Neuronal stem cell (in vitro differentiated cells): Measurements from ENCODE around the gene PANX2.
A peak's percentile ranks its signal among the peaks of the same experiment; 100 is the strongest.

Experiments
- DNase-seq: peaks from one replicate; pipeline ENCODE4 v3.0.0-alpha.2; 2013; ENCODE audit warnings: low spot score
- H2AFZ ChIP-seq: one replicate; pipeline ENCODE4 v1.6.1; 2013; ENCODE audit warnings: mild to moderate bottlenecking, low read length, inconsistent platforms
- H2AK5ac ChIP-seq: 2 replicates; pipeline ENCODE4 v1.6.1; 2013; ENCODE audit warnings: low read depth, mild to moderate bottlenecking, inconsistent platforms, low read length, moderate library complexity, mixed read lengths
- H2BK120ac ChIP-seq: 2 replicates; pipeline ENCODE4 v1.6.1; 2013; ENCODE audit warnings: low read depth, mild to moderate bottlenecking, inconsistent platforms, low read length, moderate library complexity, mixed read lengths
- H2BK12ac ChIP-seq: one replicate; pipeline ENCODE4 v1.6.1; 2013; ENCODE audit warnings: low read length, inconsistent platforms
- H2BK15ac ChIP-seq: 2 replicates; pipeline ENCODE4 v1.6.1; 2013; ENCODE audit warnings: mild to moderate bottlenecking, low read length, inconsistent platforms, mixed read lengths
- H2BK5ac ChIP-seq: one replicate; pipeline ENCODE4 v1.6.1; 2013; ENCODE audit warnings: inconsistent platforms, mild to moderate bottlenecking, low read length, moderate library complexity
- H3K14ac ChIP-seq: one replicate; pipeline ENCODE4 v1.6.1; 2013; ENCODE audit warnings: low read length, inconsistent platforms
- H3K18ac ChIP-seq: 2 replicates; pipeline ENCODE4 v1.6.1; 2013; ENCODE audit warnings: low read length, inconsistent platforms
- H3K23ac ChIP-seq: 2 replicates; pipeline ENCODE4 v1.6.1; 2013; ENCODE audit warnings: low read depth, mild to moderate bottlenecking, mixed read lengths, low read length, inconsistent platforms; ENCODE audit not compliant: poor library complexity
- H3K27ac ChIP-seq: replicated peaks from 3 replicates; pipeline ENCODE4 v1.5.1; 2013; ENCODE audit warnings: low read length, inconsistent platforms
- H3K27me3 ChIP-seq, 3 experiments: 2 replicates each; pipeline ENCODE4 v1.6.1; 2013; ENCODE audit warnings: low read length in 3 of 3, mild to moderate bottlenecking in 2 of 3, inconsistent platforms in 1 of 3, low read depth in 1 of 3, mixed read lengths in 1 of 3, moderate library complexity in 1 of 3; ENCODE audit not compliant: control insufficient read depth in 3 of 3, insufficient read depth in 3 of 3
- H3K36me3 ChIP-seq, 2 donors: replicated peaks in 1 of 2; 2 replicates each; pipeline ENCODE4 v1.6.1; 2013; ENCODE audit warnings: low read length in 2 of 2; ENCODE audit not compliant: control insufficient read depth in 2 of 2, insufficient read depth in 2 of 2
- H3K4ac ChIP-seq: 2 replicates; pipeline ENCODE4 v1.6.1; 2013; ENCODE audit warnings: inconsistent platforms, mild to moderate bottlenecking, low read length, moderate library complexity
- H3K4me1 ChIP-seq, 2 donors: 1 replicate in 1 of 2; 2 replicates in 1 of 2; pipeline ENCODE4 v1.6.1; 2013; ENCODE audit warnings: low read length in 2 of 2, low read depth in 1 of 2; ENCODE audit not compliant: control insufficient read depth in 2 of 2, insufficient read depth in 1 of 2
- H3K4me2 ChIP-seq: one replicate; pipeline ENCODE4 v1.6.1; 2013; ENCODE audit warnings: mild to moderate bottlenecking, low read length, inconsistent platforms; ENCODE audit not compliant: insufficient read depth, poor library complexity, severe bottlenecking
- H3K4me3 ChIP-seq, 2 donors: 2 replicates each; pipeline ENCODE4 v1.5.1; 2013; ENCODE audit warnings: low read length in 2 of 2, mild to moderate bottlenecking in 2 of 2, inconsistent platforms in 1 of 2, moderate library complexity in 1 of 2
- H3K79me1 ChIP-seq: one replicate; pipeline ENCODE4 v1.6.1; 2013; ENCODE audit warnings: low read depth, mild to moderate bottlenecking, inconsistent platforms, low read length, moderate library complexity
- H3K9ac ChIP-seq: one replicate; pipeline ENCODE4 v1.6.1; 2013; ENCODE audit warnings: mild to moderate bottlenecking, low read depth, low read length, inconsistent platforms; ENCODE audit not compliant: poor library complexity
- H3K9me3 ChIP-seq, 2 donors: replicated peaks in 1 of 2; 2 replicates each; pipeline versions ENCODE3 to v1.6.1; 2013; ENCODE audit warnings: low read length in 2 of 2, mild to moderate bottlenecking in 2 of 2, inconsistent platforms in 1 of 2, low read depth in 1 of 2, mixed read lengths in 1 of 2, moderate library complexity in 1 of 2; ENCODE audit not compliant: control insufficient read depth in 2 of 2, insufficient read depth in 1 of 2
- H4K8ac ChIP-seq: one replicate; pipeline ENCODE4 v1.6.1; 2013; ENCODE audit warnings: low read depth, mild to moderate bottlenecking, inconsistent platforms, low read length, moderate library complexity
- H4K91ac ChIP-seq: one replicate; pipeline ENCODE4 v1.6.1; 2013; ENCODE audit warnings: low read length, low read depth, mild to moderate bottlenecking, inconsistent platforms; ENCODE audit not compliant: poor library complexity
- WGBS, 2 donors: extraction: QIAGEN DNeasy Blood & Tissue Kit; methylation state at CpG; one replicate each; pipeline ENCODE4 v1.1.7; 2013; ENCODE audit warnings: missing lambda C conversion rate in 2 of 2, mixed read lengths in 1 of 2; ENCODE audit not compliant: insufficient read length in 2 of 2, insufficient replicate concordance in 1 of 2; ENCODE audit errors: extremely low coverage in 2 of 2; 5-methylcytosine and 5-hydroxymethylcytosine counted together

Gene PANX2

GRCh38 chr22:50171965-50172421 lies 1.5 kb downstream of the PANX2 start:
- Histone ChIP-seq H4K8ac (peak overlapping the region; percentile 4), H2AK5ac (peak overlapping the region; percentile 38), H3K23ac (peak overlapping the region; percentile 16), H2BK5ac (no peak overlapping the region), H3K4me3 (no peak overlapping the region), H4K91ac (no peak overlapping the region), H3K4me1 (peaks cover 0 to 2% of the 10 kb centered on the region in 2 donors), H2BK120ac (no peak overlapping the region), H3K4me2 (no peak overlapping the region), H3K27ac (no peak overlapping the region), H3K18ac (no peak overlapping the region), H2AFZ (no peak overlapping the region), H3K4ac (no peak overlapping the region), H3K9me3 (no peaks in the 10 kb centered on the region), H3K27me3 (peaks cover 0 to 62% (median 28%) of the 10 kb centered on the region in 3 experiments), H3K79me1 (no peaks in the 10 kb centered on the region), H3K36me3 (no peaks in the 10 kb centered on the region), H3K9ac (no peak overlapping the region), H3K14ac (no peak overlapping the region), H2BK12ac (no peak overlapping the region), H2BK15ac (no peak overlapping the region)
- DNase-seq: no peak
- no CpG with 5 or more reads among the region's 13 CpGs for WGBS, 2 donors

- Histone ChIP-seq H4K8ac (no peak overlapping the region), H2AFZ (no peak overlapping the region), H3K36me3 (no peaks in the 10 kb centered on the region), H3K23ac (no peak overlapping the region), H2BK5ac (no peak overlapping the region), H3K4me1 (peaks cover 0 to 2% of the 10 kb centered on the region in 2 donors), H3K4ac (no peak overlapping the region), H3K4me2 (no peak overlapping the region), H2BK12ac (no peak overlapping the region), H2BK120ac (no peak overlapping the region), H2BK15ac (no peak overlapping the region), H3K9ac (no peak overlapping the region), H2AK5ac (peak overlapping the region; percentile 75), H3K18ac (no peak overlapping the region), H3K27me3 (peaks cover 0 to 55% (median 24%) of the 10 kb centered on the region in 3 experiments), H4K91ac (no peak overlapping the region), H3K9me3 (peaks cover 0 to 5% of the 10 kb centered on the region in 2 donors), H3K27ac (no peak overlapping the region), H3K4me3 (no peak overlapping the region), H3K14ac (no peak overlapping the region), H3K79me1 (peaks cover 4% of the 10 kb centered on the region)
- no CpG with 5 or more reads among the region's 26 CpGs for WGBS, 2 donors
- no peak for DNase-seq
These were observed 2.9 kb downstream of the PANX2 start for GRCh38 chr22:50173311-50173982.

- Histone ChIP-seq H3K27ac (no peak overlapping the region), H3K14ac (no peak overlapping the region), H3K27me3 (peaks cover 0 to 50% (median 21%) of the 10 kb centered on the region in 3 experiments), H2BK12ac (no peak overlapping the region), H2BK5ac (no peak overlapping the region), H3K4me2 (no peak overlapping the region), H3K79me1 (peaks cover 4% of the 10 kb centered on the region), H3K4me1 (peaks cover 0 to 2% of the 10 kb centered on the region in 2 donors), H3K36me3 (no peaks in the 10 kb centered on the region), H3K18ac (no peak overlapping the region), H3K9ac (peak overlapping the region; percentile 13), H3K4ac (no peak overlapping the region), H4K91ac (no peak overlapping the region), H2BK120ac (no peak overlapping the region), H4K8ac (no peak overlapping the region), H2AK5ac (peak overlapping the region; percentile 75), H3K9me3 (peaks cover 0 to 5% of the 10 kb centered on the region in 2 donors), H3K23ac (peak overlapping the region; percentile 39), H3K4me3 (no peak overlapping the region), H2BK15ac (no peak overlapping the region), H2AFZ (no peak overlapping the region)
- WGBS, 2 donors: no CpG with 5 or more reads among the region's 6 CpGs
- DNase-seq: no peak
These were observed 3.4 kb downstream of the PANX2 start for GRCh38 chr22:50173983-50174355.

- peak overlapping the region; percentile 89 for H3K14ac ChIP-seq
- no peak overlapping the region for H4K8ac ChIP-seq
- no peak overlapping the region for H3K27ac ChIP-seq
- WGBS, 2 donors: no CpG with 5 or more reads among the region's 27 CpGs
- no peak overlapping the region for H4K91ac ChIP-seq
- H2AFZ ChIP-seq: no peak overlapping the region
- peaks cover 0 to 5% of the 10 kb centered on the region in 2 donors for H3K9me3 ChIP-seq
- no peak overlapping the region for H3K9ac ChIP-seq
- H3K27me3 ChIP-seq: peaks cover 0 to 45% (median 15%) of the 10 kb centered on the region in 3 experiments
- H3K36me3 ChIP-seq: no peaks in the 10 kb centered on the region
- no peak for DNase-seq
- no peak overlapping the region for H3K4ac ChIP-seq
- peaks cover 0 to 3% of the 10 kb centered on the region in 2 donors for H3K4me1 ChIP-seq
- peak overlapping the region; percentile 75 for H2AK5ac ChIP-seq
- H3K23ac ChIP-seq: no peak overlapping the region
- H3K4me3 ChIP-seq: no peak overlapping the region
- peaks cover 4% of the 10 kb centered on the region for H3K79me1 ChIP-seq
- H2BK120ac ChIP-seq: peak overlapping the region; percentile 54
- H2BK5ac ChIP-seq: no peak overlapping the region
- H2BK12ac ChIP-seq: no peak overlapping the region
- no peak overlapping the region for H3K18ac ChIP-seq
- no peak overlapping the region for H3K4me2 ChIP-seq
- no peak overlapping the region for H2BK15ac ChIP-seq
These were observed 4.1 kb downstream of the PANX2 start for GRCh38 chr22:50174382-50175190.
